HG03571 (cell line): ENCODE results near the gene PPFIBP2.

Experiments
- ATAC-seq: cut with Tn5 transposase; IDR thresholded peaks from one replicate; pipeline ENCODE4 v1.9.1; 2021; ENCODE audit not compliant: unreplicated experiment

PPFIBP2 gene

DNA sequence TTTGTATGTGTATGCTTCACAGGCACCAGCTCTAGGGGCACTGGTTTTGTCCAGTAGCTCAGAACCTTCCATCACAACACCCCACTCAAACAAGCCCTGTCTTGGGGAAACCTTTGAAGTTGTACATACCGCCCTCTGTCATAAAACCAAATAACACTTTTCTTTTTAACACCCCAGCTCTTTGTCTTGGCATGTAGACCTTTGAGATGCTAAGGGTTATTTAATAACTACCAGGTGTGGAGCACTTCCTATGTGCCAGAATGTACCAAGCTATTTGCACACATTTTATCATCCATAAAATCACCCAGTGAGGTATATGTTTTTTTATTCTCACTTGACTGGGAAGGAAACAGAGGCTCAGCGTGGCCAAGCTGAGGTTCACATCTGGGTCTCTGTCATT, 108.9 kb downstream of the PPFIBP2 start:
- no peak for ATAC-seq

DNA sequence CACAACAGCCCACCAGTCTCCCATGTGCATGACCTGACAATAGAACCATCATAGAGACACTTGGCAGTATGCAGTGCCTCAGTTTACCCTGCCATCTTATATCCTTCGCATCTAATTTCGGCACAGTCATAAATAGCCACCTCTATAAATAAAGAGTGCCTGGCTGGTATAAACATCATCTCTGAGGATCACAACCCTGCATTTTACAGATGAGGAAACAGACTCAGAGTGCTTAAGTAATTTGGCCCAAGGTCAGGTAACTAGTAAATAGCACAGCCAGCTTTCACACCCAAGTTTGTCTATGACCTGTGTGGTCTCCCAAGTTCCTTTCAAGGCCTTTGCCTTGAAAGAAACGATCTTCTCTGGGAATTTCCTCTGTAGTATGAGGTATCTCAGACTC, 114.9 kb downstream of the PPFIBP2 start:
- ATAC-seq: no peak

DNA sequence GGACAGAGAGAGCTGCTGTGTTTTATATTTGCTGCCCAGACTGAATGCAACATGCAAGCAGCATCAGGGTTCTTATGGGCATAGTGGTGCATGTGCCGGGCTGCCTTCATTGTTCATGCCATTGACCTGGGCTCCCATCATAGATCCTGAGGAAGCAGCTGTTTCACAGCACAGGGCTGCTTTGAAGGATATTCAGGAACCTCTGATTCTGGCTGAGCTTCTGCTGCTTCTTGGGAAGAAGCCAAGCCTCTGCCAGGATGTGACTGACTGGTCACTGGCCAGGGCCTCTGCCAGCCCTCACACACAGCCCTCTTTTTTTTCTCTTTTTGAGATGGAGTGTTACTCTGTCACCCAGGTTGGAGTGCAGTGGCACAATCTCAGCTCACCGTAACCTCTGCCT, 116.2 kb downstream of the PPFIBP2 start:
- ATAC-seq: no peak

DNA sequence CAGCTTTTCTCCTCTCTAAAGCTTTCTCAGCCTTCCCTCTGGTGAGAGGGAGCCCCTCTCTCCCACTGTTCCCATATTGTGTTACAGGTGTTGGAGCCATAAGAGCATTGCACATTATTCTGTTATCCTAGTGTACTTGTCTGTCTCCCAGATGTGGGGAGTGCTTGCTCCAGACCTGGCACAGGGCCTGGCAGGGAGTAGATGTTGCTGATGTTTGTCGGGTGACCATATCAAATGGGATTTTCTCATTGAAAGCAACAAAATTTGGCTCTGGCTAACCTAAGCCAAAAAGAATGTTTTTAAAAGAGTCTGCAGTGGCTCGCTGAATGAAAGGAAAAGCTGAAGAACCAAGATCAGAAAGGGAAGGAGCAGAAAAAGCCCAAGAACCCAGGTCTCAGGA, 118.4 kb downstream of the PPFIBP2 start:
- ATAC-seq: no peak

DNA sequence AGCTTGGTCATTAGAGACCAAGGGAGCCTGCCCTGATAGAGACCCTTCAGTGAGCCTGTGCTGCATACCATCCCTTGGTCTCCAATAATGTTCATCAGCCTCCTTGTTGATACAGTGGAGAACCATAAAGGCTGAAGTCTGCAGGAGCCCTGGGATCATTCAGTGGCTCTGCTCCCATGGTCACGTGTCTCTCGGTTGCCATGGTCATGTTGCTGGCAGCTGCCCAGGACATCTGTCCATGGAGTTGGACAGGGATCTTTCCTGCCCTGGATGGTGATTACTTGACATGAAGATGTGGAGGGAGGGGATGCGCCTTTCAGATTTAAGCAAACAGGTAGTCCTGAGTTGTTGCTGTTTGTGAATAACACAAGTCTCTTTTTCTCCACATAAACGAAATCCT, 121.3 kb downstream of the PPFIBP2 start:
- ATAC-seq: no peak

DNA sequence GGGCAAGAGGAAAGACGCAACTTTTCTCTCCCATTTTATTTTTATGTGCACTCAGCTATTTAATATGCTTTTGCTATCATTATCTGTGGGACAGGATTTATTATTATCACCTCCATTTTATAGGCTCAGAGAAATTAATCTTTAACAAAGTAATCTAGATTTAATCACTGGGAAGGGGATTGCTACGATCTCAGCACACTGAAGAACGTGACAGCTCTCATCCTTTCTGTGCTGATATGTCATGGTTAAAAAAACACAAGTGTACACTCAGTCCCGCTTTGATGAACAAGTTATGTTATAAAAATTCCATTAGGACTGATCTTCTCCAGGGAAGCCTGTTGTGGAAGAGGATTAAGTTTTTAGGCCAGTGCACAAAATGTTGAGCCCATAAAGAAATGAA, 121.9 kb downstream of the PPFIBP2 start:
- ATAC-seq: no peak

DNA sequence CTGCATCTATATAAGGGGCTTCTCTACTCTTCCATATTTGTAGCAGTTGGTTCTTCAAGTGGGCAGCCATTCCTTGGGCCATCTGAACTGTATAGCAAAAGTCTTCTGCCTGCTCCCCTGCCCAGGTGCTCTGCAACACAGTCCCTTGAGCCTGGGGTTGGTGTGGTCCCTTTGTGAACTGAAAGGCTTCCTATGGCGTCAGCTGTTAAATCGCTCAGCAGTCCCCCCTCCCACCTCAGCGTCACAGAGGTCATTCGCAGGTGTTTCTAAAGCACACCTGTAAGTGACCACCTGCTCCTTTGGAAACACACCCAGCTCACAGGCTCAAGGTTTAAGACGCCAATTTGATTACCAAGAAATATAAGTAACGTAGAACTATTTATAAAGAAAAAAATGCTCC, 122.6 kb downstream of the PPFIBP2 start:
- ATAC-seq: no peak

DNA sequence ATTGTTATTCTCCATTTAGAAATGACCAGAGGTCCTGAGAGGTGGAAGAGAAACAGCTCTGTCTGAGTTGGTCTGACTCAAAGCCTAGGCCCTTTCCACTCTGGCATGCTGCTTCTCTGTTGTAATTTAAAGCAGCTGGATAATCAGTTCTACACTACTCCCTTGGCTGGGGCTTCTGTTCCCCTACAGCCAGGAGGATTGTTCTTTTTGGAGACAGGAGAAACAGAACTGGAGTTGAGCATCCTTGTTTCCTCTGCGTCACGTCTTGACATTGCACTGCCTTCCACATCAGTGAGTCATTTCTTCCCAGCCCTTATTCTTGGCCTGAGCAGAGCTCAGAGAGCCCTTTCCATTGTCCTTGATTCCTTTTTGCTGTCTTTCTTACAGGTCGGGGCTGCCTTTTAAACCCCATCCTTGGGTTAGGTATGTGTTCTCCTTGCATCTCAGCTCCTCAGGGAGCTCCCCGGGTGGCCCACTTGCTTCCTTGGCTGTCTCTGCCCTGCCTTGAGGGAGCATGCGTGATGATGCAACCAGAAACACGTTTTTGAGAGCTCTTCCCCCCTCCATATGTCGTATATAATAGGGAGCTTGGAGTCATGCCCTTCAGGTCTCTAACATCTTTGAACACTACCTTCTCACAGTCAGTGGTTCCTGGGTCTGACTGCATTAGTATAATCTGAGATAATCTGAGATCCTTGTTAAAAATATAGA, 123.8 kb downstream of the PPFIBP2 start:
- ATAC-seq: no peak

DNA sequence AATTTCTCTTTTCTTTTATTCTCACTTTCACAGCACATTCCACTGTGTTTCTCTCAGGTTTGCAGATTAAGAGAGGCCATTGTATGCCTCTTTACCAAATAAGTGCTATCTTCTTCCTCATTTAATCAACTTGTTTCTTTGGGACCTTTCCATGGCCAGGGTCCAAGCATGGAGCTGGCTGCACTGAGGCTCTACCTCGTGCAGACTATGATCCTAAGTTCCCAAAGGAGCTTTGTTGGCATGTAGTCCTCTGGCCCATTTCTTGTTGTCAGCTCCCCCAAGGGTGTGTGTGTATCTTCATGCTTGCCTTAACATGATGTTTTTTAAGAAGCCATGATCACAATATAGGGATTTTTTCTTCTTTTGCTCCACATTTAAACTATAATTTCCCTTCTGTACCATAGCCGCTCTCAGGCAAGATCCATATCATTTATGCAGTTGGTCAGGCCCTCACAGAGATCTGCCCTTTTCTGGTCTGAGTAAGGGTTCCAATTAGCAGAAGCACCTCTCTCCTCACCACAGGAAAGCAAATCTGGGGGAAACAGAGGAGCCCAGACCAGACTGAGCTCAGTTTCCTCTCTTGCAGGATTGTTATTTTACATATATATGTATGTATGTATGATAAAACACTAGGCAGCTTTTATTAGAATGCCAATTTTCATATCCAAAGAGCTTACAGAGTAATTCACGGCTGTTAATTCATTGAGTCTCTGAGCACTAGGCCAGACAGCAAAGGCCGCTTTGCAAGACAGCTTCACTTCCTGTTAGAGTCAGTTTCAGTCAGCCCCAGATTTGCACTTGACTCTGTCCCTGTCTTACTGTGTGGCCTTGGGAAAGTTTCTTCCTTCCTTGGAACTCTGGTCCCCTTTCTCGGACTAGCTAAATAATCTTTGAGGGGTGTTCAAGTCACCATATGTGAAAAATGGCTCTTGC, 125.2 kb downstream of the PPFIBP2 start:
- ATAC-seq: peak; percentile 61

DNA sequence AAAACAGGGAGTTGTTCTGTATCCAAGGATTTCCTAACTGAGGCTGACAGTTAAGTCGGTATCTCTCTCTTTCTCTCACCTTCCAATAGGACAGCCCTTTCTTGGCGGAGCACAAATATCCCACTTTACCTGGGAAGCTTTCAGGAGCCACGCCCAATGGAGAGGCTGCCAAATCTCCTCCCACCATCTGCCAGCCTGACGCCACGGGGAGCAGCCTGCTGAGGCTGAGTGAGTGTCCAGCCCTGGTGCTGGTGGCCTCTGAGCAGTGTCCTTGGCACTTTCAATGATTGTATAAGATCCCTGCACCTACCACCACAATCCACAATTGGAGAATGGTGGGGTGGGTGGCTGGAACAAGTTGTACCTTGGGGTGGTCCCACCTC, 125.8 kb downstream of the PPFIBP2 start:
- ATAC-seq: no peak

DNA sequence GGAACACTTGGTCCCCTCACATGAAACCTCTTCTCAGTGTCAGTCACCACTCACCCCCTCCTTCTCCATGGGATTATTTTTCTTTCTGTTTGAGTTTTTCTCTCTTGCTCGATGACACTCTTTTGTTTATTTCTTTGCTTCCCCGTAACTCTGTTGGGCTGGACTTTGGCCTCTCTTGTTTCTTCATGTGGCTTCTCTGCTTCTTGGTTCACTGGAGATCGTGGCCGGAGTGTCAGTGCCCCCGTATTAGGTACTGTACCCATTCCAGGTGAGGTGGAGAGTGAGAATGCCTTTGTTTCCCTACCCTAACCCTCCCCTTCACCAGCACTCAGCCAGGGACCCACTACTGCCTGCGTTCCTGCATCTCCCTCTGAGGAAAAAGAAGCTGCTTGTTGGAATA, 127.0 kb downstream of the PPFIBP2 start:
- ATAC-seq: no peak

DNA sequence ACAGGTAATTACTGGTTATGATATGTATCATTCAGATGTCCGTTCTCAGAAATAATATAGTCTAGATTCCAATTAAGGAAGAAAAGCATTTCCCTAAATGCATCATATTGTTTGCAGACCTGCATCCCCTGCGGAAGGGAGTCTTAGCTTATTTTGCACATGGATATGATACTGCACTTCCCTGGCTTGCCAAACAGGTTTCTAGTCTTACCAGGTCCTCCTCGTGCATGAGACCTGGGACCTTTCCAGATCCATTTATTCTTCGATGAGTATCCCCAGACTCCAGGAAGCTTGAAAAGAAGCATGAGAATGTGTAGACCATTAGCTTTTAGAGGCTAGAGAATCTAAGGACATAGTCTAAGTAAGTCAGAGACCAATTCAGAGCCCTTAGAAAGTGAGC, 128.9 kb downstream of the PPFIBP2 start:
- ATAC-seq: no peak

DNA sequence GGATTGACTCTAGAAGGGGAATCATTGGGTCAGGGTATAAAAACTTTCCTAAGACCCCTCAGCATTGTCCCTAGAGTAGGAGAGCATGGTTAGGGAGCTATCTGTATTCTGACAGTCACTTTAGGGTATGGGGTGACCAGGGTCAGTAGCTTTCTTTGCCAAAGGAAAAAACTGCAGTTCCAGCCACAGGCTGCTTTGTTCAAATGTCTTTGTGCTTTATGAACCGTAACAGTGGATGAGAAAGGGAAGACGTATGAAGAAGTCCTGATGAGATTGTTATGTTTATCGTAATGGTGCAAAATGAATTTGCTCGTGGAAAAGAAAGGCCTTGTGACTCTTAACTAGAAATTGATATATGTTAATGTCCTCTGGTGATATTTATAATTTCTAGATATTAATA, 129.5 kb downstream of the PPFIBP2 start:
- no peak for ATAC-seq

DNA sequence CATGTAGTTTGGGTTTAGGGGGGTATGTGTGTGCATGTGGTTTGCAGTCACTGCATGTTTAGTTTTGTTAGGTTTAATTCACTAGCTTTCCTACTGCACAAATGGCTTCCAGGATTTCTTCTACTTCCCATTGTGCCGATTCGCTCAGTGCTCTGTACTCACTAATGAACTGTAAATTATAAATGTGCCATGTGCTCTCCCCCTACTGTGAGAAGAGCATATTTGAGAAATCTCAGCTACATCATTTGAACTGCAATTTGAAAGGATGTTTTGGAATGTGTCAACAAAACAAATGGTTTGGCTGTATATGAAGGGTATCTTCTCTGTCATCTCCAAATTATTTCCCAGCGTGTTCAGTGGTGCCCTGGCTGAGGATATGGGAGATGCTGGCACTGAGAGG, 131.4 kb downstream of the PPFIBP2 start:
- no peak for ATAC-seq

DNA sequence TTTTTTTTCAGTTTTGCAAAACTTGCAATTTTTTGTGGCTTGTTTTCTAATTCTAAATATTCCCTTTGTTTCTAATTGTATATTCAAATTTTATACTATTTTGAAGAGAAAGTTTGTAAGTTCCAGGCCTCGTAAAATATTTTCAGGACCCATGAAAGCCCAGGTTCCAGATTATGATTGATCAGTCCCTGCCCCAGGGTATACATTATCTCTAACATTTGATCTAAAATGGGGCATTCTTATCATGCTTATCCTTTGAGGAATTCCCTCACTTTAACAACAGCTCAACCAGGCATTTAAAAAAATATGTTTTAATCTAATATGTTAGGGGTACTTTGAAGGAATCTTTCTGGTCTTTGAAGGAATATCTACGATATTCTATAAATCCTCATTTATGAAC, 133.1 kb downstream of the PPFIBP2 start:
- no peak for ATAC-seq

DNA sequence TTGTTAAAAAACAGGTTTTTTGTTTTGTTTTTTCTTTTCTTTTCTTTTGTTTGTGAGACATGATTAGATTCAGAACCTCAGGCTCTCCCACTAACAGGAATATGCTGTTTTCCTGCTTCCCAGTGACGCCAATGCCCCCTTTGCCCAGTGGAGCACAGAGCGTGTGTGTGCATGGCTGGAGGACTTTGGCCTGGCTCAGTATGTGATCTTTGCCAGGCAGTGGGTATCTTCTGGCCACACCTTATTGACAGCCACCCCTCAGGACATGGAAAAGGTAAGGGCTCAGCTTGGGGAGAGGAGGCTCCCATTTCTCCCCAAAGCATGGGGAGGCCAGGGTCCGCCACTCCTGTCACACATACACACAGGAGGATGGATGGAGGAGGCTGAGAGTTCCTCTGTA, 134.5 kb downstream of the PPFIBP2 start:
- ATAC-seq: no peak

DNA sequence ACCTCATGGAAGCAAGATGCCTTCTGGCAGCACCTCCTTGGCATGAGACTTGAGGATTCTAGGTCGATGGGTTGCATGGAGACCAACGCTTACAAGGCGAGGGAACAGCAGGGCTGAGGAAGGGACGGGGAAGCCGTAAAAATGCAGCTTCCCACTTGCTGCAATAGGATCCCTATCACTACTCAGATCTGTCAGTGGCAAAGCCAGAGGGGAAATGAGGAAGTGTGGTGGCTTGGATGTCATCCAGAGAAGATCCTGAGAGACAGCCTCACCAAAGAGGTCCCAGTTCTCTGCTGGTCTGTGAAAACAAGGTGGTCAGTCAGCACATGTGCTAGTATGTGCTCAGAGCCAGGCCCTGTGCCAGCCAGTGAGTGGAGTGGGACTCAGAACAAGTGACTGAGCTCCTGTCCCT, 137.3 kb downstream of the PPFIBP2 start:
- ATAC-seq: no peak

DNA sequence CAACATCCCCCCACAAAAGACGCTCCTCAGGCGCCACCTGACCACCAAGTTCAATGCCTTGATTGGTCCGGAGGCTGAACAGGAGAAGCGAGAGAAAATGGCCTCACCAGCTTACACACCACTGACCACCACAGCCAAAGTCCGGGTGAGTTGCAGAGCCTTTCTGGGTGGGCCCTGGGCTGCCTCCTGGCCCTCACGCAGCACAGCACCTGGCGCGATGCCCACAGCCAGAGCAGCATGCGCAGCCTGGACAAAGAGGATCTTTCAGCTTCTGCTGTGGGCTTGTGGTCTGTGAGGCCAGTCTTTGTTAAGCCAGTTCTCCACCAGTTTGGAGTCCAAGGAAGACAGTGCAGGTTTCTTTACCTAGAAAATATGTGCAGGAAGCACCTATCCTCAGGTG, 137.9 kb downstream of the PPFIBP2 start:
- ATAC-seq: no peak

DNA sequence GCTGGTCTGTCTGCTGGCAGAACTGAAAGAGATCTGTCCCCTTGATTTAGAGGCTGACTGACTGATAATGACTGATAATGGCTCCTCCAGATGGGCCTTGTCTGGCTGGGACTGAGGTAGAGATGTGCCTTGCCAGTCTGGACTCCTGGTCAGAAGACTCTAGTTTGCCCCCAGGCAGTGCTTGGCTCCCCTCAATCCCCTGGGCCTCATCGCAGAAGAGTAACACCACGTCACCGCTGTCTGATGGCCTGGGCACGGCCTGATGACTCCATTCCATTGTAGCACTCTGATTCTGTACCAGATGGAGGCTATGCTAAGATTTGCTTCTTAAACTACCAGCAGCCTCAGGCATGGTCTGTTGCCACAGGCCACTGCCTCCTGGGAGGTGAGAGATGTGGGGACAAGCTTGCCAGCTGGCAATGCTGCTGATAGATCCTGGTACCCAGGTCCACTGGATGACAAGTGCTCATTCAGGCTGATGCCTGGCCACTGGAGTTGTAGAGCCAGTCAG, 140.5 kb downstream of the PPFIBP2 start:
- ATAC-seq: no peak

DNA sequence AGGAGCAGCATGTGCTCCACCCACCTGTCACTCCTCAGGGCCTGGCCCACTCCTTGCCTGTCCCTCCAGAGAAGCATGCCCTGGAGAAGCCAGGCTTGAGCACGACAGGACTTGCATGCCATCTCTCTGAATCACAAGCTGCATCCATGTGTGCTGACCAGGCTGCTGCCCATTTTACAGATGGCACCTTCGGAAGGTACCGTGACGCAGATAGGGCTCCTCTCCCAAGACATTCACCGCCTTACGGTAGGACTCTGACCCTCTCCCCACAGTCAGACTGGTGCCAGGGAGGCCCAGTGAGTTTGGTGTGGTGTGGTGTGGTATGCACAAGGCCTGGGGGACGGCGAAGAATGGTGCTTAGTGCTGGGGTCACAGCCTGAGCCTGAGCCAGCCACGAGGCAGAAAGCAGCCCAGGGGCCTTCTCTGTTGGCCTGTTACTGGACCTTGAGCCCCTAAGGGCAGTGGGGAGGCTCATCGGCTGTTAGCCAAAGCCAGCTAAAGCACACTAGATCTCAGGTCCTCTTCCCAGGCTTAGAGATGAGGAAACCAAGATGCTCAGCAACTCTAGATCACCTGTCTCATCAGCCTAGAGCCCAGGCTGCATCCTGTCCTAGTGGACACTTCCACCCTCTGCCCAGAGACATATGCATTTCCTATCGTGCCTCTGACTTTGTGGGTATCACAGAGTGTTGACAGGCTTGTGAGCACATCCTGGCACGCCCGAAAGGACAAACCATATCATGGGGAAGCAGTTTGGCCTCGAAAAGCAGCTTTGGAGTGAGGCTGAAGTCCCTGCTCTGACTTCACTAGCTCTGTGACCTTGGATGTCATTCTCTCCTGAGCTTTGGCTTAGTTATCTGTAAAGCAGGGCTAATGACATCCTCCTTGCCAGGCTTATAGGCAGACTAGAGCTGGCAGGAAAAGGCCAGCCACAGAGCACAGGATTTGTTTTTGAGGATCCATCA, 141.7 kb downstream of the PPFIBP2 start:
- ATAC-seq: no peak

DNA sequence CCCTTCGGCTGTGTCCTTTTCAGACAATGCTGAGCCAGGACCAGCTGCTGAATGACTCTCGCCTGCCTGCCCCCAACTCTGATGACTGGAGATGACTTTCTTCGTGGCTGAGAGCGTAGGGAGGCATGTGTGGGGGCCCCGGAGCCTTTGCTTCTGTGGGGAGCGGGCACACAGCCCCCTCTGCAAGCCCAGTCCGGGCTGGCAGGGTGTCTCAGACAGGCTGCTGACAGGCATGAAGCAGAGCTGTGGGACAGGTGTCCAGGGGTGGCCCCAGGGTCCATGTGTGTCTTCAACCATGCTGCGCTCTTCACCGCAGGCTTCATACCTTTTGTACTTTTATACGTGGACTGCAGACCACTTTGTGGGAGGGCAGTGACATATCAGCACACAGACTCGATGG, 142.9 kb downstream of the PPFIBP2 start:
- no peak for ATAC-seq
